IPS-15b (cell line): Measurements from ENCODE around the gene NINL.

Experiments
- H3K27me3 ChIP-seq: one replicate; pipeline ENCODE4 v1.6.1; 2013; ENCODE audit warnings: low read length; ENCODE audit not compliant: control insufficient read depth, insufficient read depth
- H3K36me3 ChIP-seq: one replicate; pipeline ENCODE4 v1.6.1; 2013; ENCODE audit warnings: low read length; ENCODE audit not compliant: control insufficient read depth, insufficient read depth
- H3K4me1 ChIP-seq: one replicate; pipeline ENCODE4 v1.6.1; 2013; ENCODE audit warnings: mild to moderate bottlenecking, low read length; ENCODE audit not compliant: control insufficient read depth, insufficient read depth
- H3K4me3 ChIP-seq: one replicate; pipeline ENCODE4 v1.5.1; 2013; ENCODE audit warnings: low read depth, low read length
- H3K9ac ChIP-seq: one replicate; pipeline ENCODE4 v1.6.1; 2013; ENCODE audit warnings: low read depth, mild to moderate bottlenecking, low read length
- H3K9me3 ChIP-seq: one replicate; pipeline ENCODE4 v1.6.1; 2013; ENCODE audit warnings: mild to moderate bottlenecking, low read length; ENCODE audit not compliant: control insufficient read depth, insufficient read depth

NINL gene

DNA sequence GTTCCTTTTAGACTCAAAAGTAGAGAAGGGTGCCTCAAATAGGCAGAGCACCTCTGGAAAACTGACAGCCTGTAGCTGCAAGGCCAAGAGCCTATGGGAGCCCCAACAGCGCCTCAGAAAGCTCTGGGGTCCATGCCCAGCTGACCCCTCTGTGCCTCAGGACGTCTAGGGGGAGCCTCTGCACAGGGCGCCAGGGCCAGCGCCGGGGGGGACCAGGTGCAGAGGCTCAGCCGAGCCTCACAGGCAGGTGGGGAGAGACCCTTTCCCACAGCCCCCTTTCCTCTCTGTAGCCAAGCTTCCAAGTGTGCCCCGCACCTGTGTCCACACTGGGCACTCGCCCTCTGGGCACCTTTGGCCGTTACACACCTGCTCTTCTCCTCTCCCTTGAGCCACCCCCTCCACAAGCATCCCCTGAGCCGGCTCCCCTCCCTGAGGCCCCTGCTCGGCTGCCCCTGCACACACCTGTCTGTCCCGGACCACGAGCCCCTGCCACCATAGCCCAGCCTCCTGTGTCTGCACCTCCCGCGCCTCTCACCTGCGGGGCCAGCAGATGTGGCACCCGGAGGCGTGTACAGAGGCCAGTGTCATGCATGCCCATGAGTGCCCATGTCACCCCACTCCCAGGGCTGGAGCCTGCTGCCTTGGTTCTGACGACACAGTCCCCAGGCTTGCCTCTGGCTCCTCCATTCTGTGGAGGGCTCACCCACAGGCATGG, 124.6 kb downstream of the NINL start:
- H3K27me3 ChIP-seq: no peaks in the 10 kb centered on the region
- no peaks in the 10 kb centered on the region for H3K9me3 ChIP-seq
- no peak overlapping the region for H3K4me3 ChIP-seq
- H3K36me3 ChIP-seq: peaks cover 33% of the 10 kb centered on the region
- H3K4me1 ChIP-seq: no peaks in the 10 kb centered on the region
- no peak overlapping the region for H3K9ac ChIP-seq

DNA sequence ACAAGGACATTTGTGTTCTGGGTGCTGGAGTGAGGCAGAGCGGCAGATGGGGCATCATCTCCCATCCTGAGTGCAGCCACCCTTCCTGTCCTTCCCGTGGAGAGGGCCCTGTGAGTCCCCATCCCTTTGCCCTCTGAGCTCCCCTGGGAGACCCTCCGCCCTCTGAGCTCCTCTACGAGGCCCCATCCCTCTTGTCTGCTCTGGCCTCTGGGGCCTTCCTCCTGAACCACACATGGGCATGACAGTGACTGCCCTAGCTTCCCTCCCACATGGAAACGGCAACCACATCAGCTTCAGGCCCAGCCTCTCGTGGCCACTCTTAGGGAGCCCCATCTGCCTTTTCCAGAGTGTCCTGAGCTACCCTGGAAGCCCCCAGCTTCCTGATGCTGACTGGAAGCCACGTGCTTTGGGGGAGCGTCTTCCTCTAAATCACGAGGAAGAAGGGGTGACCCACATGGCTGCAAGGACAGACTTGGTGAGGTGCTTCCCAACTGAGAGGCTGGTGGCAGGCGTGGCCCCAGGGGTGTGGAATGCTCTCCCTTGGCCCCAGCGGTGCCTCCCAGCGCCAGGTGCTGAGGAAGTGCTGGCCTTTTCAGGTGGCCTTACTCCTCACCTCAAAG, 125.3 kb downstream of the NINL start:
- Histone ChIP-seq H3K9ac (no peak overlapping the region), H3K9me3 (no peaks in the 10 kb centered on the region), H3K4me1 (no peaks in the 10 kb centered on the region), H3K36me3 (peaks cover 37% of the 10 kb centered on the region), H3K27me3 (no peaks in the 10 kb centered on the region), H3K4me3 (no peak overlapping the region)

DNA sequence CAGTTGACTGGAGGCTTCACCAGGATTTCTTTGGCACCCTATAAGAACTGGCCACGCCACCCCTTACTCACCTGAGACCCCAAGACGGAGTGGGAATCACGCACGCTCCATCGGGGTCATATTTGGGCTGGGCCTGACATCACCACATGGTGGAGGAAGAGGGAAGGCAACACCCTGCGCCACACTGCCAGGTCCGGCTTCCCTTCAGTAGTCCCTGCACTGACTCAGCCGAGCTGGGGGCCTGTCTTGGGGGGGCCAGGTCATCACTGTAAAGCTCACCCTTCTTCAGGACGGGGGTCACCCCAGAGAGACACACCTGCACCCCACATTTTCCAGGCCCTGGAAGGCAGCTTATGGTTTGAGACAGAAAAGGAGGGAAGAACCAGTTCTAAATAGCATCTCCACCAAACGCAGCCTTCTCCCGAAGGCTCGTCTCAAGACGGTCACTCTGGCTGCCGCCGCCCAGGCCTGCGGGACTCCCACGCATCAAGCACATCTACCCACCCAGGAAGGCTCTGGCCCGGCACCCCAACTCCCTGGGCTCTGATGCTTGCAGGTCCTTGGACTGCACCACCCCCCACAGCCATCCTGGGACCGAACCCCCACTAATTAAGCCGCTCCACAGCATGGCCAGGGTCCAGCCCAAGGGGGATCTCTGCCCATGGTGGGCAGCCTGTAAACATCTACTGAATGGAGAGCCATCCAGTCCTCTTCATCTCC, 126.1 kb downstream of the NINL start:
- Histone ChIP-seq H3K27me3 (no peaks in the 10 kb centered on the region), H3K9ac (no peak overlapping the region), H3K9me3 (no peaks in the 10 kb centered on the region), H3K36me3 (peaks cover 35% of the 10 kb centered on the region), H3K4me1 (no peaks in the 10 kb centered on the region), H3K4me3 (no peak overlapping the region)

DNA sequence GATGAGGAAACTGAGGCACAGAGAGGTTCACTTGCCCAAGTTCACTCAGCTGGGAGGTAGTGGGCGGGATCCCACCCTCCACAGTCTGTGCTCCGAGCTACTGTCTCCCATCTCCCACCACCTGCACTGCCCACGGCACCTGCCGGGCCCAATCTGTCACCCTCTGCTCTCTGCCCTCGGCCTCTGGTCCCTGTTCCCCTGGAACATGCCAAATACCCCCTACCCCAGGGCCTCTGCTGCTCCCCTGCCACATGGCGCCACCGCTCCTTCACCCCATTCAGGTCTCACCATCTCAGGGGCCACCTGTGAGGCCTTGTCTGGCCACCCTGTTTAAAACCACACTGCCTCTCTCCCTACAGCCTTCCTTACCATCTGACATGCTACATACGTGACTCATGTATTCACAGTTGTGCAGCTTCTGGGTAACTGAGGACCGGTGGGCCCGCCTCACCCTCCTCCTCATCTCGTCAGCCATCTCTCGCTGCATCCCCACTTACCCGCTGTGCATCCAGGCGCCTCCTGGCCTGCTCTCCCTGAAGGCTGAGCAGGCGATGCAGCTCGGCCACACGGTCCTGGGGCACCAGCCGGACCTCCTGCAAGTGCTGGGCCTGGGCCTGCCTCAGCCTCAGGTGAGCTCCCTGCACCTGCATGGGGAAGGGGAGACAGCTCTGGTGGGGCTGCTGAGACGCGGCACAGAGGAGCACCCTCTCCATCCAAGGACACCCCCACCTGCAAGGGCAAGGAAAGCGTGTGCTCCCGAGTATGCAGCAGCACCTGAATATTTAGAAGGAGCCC, 127.2 kb downstream of the NINL start:
- no peak overlapping the region for H3K4me3 ChIP-seq
- H3K4me1 ChIP-seq: no peaks in the 10 kb centered on the region
- no peaks in the 10 kb centered on the region for H3K27me3 ChIP-seq
- H3K9me3 ChIP-seq: no peaks in the 10 kb centered on the region
- H3K9ac ChIP-seq: no peak overlapping the region
- peaks cover 42% of the 10 kb centered on the region for H3K36me3 ChIP-seq

DNA sequence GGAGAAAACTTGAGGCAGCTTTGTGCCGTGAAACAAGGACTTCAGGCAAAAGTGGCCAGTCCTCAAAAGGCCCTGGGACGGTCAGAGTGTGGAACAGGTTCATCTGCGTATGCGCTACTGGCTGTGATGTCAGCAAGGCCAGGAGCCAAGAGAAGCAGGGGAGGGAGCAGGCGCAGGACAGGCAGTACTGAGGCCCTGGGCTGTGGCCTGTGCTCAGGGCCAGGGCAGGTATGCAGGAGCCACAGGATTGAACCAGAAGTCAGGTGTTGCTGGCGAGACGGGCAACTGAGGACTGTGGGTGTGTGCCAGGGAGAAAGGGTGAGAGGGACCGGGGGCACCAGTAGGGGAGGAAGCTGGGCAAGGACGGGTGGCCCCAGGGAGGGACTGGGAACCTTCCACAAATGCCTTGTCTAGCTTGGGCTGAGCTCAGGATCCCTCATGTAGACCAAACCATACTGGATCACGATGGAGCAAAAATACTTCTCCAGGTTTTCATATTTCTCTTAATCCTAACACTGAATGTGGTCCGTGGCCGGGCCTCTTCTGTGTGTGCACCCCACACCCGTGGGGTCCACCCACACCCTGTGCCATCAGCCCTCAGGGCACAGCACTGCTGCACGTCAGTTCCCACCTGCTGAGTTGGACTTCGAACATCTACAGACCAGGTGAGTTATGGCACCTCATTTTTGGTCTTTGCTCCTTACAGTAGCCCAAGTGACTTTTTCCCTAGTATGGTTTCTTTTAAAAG, 131.0 kb downstream of the NINL start:
- Histone ChIP-seq H3K4me1 (no peaks in the 10 kb centered on the region), H3K4me3 (no peak overlapping the region), H3K27me3 (no peaks in the 10 kb centered on the region), H3K9ac (no peak overlapping the region), H3K9me3 (no peaks in the 10 kb centered on the region), H3K36me3 (peaks cover 32% of the 10 kb centered on the region)

DNA sequence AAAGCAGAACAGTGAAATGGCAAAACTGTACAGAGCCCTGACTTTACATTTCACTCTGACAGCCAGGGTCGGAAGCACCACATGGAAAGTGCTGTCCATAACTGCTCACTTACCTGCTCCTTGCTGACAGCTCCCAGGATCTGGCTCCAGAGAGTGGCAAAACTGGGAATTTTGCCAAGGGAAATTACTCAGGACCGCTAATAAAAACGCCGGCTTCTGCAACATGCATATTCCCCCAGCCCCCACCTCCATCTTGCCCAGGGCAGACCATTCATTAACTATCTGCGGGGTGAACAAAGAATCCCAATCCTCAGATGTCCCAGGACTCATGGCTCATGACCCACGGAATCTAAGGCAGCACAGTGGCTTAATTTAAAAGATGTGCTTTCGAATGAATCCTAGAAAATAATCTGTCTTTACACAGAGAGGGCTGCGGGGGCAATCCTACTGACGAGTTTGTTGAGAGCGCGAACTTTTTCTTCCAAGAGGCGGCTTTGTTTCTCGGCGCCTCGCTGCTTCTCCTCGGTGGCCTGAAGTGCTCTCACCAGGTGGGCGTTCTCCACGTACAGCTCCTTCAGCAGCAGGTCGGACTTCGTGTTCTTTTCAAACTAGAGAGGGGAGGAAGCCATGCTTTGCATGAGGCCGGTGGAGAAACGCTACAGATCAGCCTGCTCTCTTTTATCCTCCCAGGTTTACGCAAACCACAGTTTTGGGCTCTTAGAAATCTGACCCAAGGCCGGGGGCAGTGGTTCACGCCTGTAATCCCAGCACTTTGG, 132.1 kb downstream of the NINL start:
- H3K4me3 ChIP-seq: no peak overlapping the region
- H3K27me3 ChIP-seq: no peaks in the 10 kb centered on the region
- no peaks in the 10 kb centered on the region for H3K4me1 ChIP-seq
- H3K9ac ChIP-seq: no peak overlapping the region
- H3K36me3 ChIP-seq: peaks cover 30% of the 10 kb centered on the region
- no peaks in the 10 kb centered on the region for H3K9me3 ChIP-seq

DNA sequence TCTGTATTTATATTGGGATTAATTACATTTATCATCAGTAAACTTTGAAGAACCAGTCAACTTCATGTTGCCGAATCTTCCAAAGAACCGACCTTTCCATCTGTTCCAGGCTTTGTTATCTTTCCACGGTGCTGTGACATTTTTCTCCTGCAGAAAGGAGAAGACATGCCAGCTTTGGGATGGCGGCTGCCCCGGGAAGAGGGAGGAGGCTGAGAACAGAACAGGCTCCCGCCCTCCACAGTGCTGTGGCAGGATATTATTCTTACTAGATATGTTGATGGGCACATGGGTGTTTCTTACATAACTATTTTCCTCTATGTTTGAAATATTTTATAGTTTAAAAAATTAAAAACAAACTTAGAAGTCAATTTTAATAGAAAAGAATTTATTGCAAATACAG, 133.0 kb downstream of the NINL start:
- Histone ChIP-seq H3K4me3 (no peak overlapping the region), H3K36me3 (peaks cover 28% of the 10 kb centered on the region), H3K4me1 (no peaks in the 10 kb centered on the region), H3K9me3 (no peaks in the 10 kb centered on the region), H3K27me3 (no peaks in the 10 kb centered on the region), H3K9ac (no peak overlapping the region)

DNA sequence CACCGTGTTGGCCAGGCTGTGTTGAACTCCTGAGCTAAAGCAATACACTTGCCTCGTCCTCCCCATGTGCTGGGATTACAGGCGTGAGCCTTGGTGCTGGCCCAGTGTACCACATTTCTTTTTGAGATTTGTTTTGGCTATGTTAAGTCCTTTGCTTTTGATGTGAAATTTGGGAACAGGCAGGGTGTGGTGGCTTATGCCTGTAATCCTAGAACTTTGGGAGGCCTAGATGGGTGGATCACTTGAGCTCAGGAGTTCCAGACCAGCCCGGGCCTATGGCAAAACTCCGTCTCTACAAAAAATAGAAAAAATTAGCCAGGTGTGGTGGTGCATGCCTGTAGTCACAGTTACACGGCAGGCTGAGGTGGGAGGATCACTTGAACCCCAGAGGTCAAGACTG, 137.7 kb downstream of the NINL start:
- no peaks in the 10 kb centered on the region for H3K27me3 ChIP-seq

DNA sequence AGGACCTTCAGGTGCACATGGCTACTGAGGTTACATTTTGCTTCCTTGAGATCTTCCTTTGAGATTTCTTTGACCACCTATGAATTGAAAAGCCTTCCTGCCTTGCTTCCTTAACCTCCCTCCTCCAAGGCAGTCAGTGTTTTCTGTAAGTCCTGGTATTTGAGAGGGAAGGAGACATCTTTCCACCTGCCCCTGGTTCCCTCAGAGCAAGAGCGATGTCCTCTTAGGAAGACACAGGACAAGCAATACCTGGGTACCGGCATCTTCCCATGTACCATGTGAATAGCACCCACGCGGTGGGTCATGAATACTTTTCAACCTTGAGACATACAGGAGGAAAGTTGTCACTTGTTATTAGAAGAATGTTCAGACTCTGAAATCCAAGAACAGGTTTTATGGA, 140.8 kb downstream of the NINL start:
- Histone ChIP-seq H3K9me3 (no peaks in the 10 kb centered on the region), H3K36me3 (peaks cover 22% of the 10 kb centered on the region), H3K27me3 (no peaks in the 10 kb centered on the region), H3K9ac (no peak overlapping the region), H3K4me3 (no peak overlapping the region), H3K4me1 (no peaks in the 10 kb centered on the region)

More for the DNA sequence above, 137.7 kb downstream of the NINL start:
- H3K4me1 ChIP-seq: no peaks in the 10 kb centered on the region
- H3K36me3 ChIP-seq: peaks cover 17% of the 10 kb centered on the region
- H3K4me3 ChIP-seq: no peak overlapping the region
- no peaks in the 10 kb centered on the region for H3K9me3 ChIP-seq
- H3K9ac ChIP-seq: no peak overlapping the region

DNA sequence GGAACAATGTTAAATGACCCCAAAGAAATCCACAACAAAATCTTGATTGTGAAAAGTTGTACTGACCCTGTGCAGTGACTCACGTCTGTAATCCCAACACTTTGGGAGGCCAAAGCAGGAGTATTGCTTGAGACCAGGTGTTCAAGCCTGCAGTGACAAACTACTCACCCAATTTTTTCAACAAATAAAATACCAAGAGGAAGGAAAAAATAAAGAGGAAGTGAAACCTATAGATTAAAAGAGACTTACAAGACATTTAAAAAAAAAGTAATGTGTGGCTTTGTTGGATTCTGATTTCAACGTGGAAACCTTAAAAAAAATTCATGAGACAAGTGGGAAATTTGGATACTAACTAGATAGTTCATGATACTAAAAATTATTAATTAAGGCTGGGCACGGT, 146.0 kb downstream of the NINL start:
- H3K36me3 ChIP-seq: peaks cover 17% of the 10 kb centered on the region
- no peaks in the 10 kb centered on the region for H3K9me3 ChIP-seq
- H3K4me3 ChIP-seq: no peak overlapping the region
- peaks cover 9% of the 10 kb centered on the region for H3K4me1 ChIP-seq
- no peaks in the 10 kb centered on the region for H3K27me3 ChIP-seq
- H3K9ac ChIP-seq: no peak overlapping the region
